IMR-90 (cell line): ENCODE measurements around the gene GRIA4. TPM values are rescaled to one million over a fixed set of nuclear protein-coding genes. Genes with fewer than 3 reads are reported as not detected.

Experiments used
- ATAC-seq: fragments of 200-7000 bp; cut with Tn5 transposase; 2 replicates; pipeline ENCODE4 v1.9.1; 2020; ENCODE audit warnings: low read depth, mild to moderate bottlenecking, moderate library complexity
- BruUV-seq: library from RNA; stranded (reverse); fragments of 400-500 nt; replicated peaks from 2 replicates; lab custom pipeline; 2021; lab: Mats Ljungman, UMichigan
- CTCF ChIA-PET: fragments of 300-600 bp; formaldehyde crosslinking; extraction: SDS; loops from one replicate; lab custom pipeline; 2021; ENCODE audit warnings: antibody characterized with exemption; lab: Yijun Ruan, JAX
- POLR2A ChIA-PET: fragments of 300-600 bp; sonication (Branson Sonifier 250); formaldehyde crosslinking; loops from one replicate; lab custom pipeline; 2022; ENCODE audit warnings: antibody characterized with exemption; ENCODE audit not compliant: unreplicated experiment; lab: Charles Lee
- DNase-seq: peaks from one replicate; pipeline ENCODE4 v3.0.0; 2013
- H2AFZ ChIP-seq: replicated peaks from 2 replicates; pipeline ENCODE3; 2013; ENCODE audit warnings: low read length, mild to moderate bottlenecking; ENCODE audit not compliant: poor library complexity
- H2AK5ac ChIP-seq: 2 replicates; pipeline ENCODE4 v1.6.1; 2013; ENCODE audit warnings: low read depth, low read length, inconsistent platforms
- H2AK9ac ChIP-seq: replicated peaks from 2 replicates; pipeline ENCODE3; 2013; ENCODE audit warnings: mild to moderate bottlenecking, low read depth, low read length, moderate library complexity; ENCODE audit not compliant: poor library complexity
- H2BK120ac ChIP-seq: 2 replicates; pipeline ENCODE4 v1.6.1; 2013; ENCODE audit warnings: low read depth, low read length, inconsistent platforms
- H2BK15ac ChIP-seq: 3 replicates; pipeline ENCODE4 v1.6.1; 2013; ENCODE audit warnings: low read depth, low read length, inconsistent platforms
- H2BK20ac ChIP-seq: 2 replicates; pipeline ENCODE4 v1.6.1; 2013; ENCODE audit warnings: low read depth, mild to moderate bottlenecking, inconsistent platforms, low read length, moderate library complexity
- H2BK5ac ChIP-seq: 2 replicates; pipeline ENCODE4 v1.6.1; 2013; ENCODE audit warnings: mild to moderate bottlenecking, low read depth, low read length, inconsistent platforms; ENCODE audit not compliant: poor library complexity, severe bottlenecking
- H3K14ac ChIP-seq: replicated peaks from 2 replicates; pipeline ENCODE4 v1.6.1; 2013; ENCODE audit warnings: low read depth, low read length, inconsistent platforms
- H3K18ac ChIP-seq: 2 replicates; pipeline ENCODE4 v1.6.1; 2013; ENCODE audit warnings: low read depth, low read length, control low read depth
- H3K23ac ChIP-seq: 2 replicates; pipeline ENCODE4 v1.6.1; 2013; ENCODE audit warnings: low read depth, low read length, inconsistent platforms
- H3K27ac ChIP-seq: 2 replicates; pipeline ENCODE4 v1.5.1; 2013; ENCODE audit warnings: mild to moderate bottlenecking, control low read depth, low read length; ENCODE audit not compliant: insufficient read depth
- H3K27me3 ChIP-seq: 2 replicates; pipeline ENCODE4 v1.6.1; 2013; ENCODE audit warnings: low read length; ENCODE audit not compliant: control insufficient read depth, insufficient read depth
- H3K36me3 ChIP-seq: 2 replicates; pipeline ENCODE4 v1.6.1; 2013; ENCODE audit warnings: low read length, mixed read lengths; ENCODE audit not compliant: control insufficient read depth, insufficient read depth
- H3K4ac ChIP-seq: 2 replicates; pipeline ENCODE4 v1.6.1; 2013; ENCODE audit warnings: low read depth, low read length, inconsistent platforms
- H3K4me1 ChIP-seq: 2 replicates; pipeline ENCODE4 v1.6.1; 2013; ENCODE audit warnings: low read length, mixed read lengths; ENCODE audit not compliant: control insufficient read depth, insufficient read depth
- H3K4me2 ChIP-seq: 2 replicates; pipeline ENCODE4 v1.6.1; 2013; ENCODE audit warnings: low read depth, mild to moderate bottlenecking, control low read depth, low read length, moderate library complexity
- H3K4me3 ChIP-seq: 2 replicates; pipeline ENCODE4 v1.5.1; 2013; ENCODE audit warnings: low read depth, mild to moderate bottlenecking, control low read depth, low read length, moderate library complexity; ENCODE audit not compliant: insufficient read depth
- H3K56ac ChIP-seq: 2 replicates; pipeline ENCODE4 v1.6.1; 2013; ENCODE audit warnings: low read length, inconsistent platforms; ENCODE audit not compliant: insufficient read depth; ENCODE audit errors: extremely low read depth
- H3K79me1 ChIP-seq, 2 experiments: 2 replicates each; pipeline ENCODE4 v1.6.1; 2013; ENCODE audit warnings: low read length in 2 of 2, inconsistent platforms in 1 of 2, low read depth in 1 of 2
- H3K9ac ChIP-seq: 2 replicates; pipeline ENCODE4 v1.6.1; 2013; ENCODE audit warnings: low read depth, low read length, control low read depth
- H3K9me1 ChIP-seq: 2 replicates; pipeline ENCODE4 v1.6.1; 2013; ENCODE audit warnings: low read length, inconsistent platforms; ENCODE audit not compliant: insufficient read depth
- H3K9me3 ChIP-seq: 2 replicates; pipeline ENCODE4 v1.6.1; 2013; ENCODE audit warnings: low read length; ENCODE audit not compliant: control insufficient read depth, insufficient read depth
- H4K20me1 ChIP-seq: 2 replicates; pipeline ENCODE4 v1.6.1; 2013; ENCODE audit warnings: low read length, inconsistent platforms; ENCODE audit not compliant: insufficient read depth
- H4K5ac ChIP-seq: 2 replicates; pipeline ENCODE4 v1.6.1; 2013; ENCODE audit warnings: mild to moderate bottlenecking, low read depth, low read length, control low read depth
- H4K8ac ChIP-seq, 2 experiments: 2 replicates each; pipeline ENCODE4 v1.6.1; 2013; ENCODE audit warnings: low read depth in 2 of 2, low read length in 2 of 2, control low read depth in 1 of 2, inconsistent platforms in 1 of 2
- H4K91ac ChIP-seq: 2 replicates; pipeline ENCODE4 v1.6.1; 2013; ENCODE audit warnings: low read depth, low read length, inconsistent platforms; ENCODE audit not compliant: insufficient read depth
- BHLHE40 ChIP-seq: fragments of 150-350 bp; IDR thresholded peaks from 2 replicates; pipeline ENCODE4 v1.6.1; 2016; ENCODE audit warnings: mild to moderate bottlenecking, low read depth, low read length
- MXI1 ChIP-seq: IDR thresholded peaks from 2 replicates; pipeline ENCODE4 v1.6.1; 2012; ENCODE audit warnings: low read depth, mild to moderate bottlenecking, low read length, moderate library complexity, borderline replicate concordance
- WGBS, 2 experiments: methylation state at CpG; one replicate each; pipeline versions ENCODE4 v1.1.5 to v1.1.7; 2013; ENCODE audit warnings: missing lambda C conversion rate in 2 of 2; ENCODE audit not compliant: insufficient read length in 1 of 2; ENCODE audit errors: extremely low coverage in 2 of 2; 5-methylcytosine and 5-hydroxymethylcytosine counted together
- dilution Hi-C: fragments of 300-500 bp; cut with HindIII; formaldehyde crosslinking; loops from one replicate; pipeline ENCODE4 v1.14.3; 2018; ENCODE audit warnings: low sequenced_read_pairs; ENCODE audit not compliant: unreplicated experiment
- in situ Hi-C: fragments of 300-500 bp; cut with MboI; formaldehyde crosslinking; loops from 3 replicates; pipeline ENCODE4 v1.14.3; 2019; ENCODE audit warnings: low sequenced_read_pairs, inconsistent platforms, mixed read lengths
- intact Hi-C: fragments of 100-400 bp; cut with micrococcal nuclease; formaldehyde crosslinking; loops from 2 replicates; pipeline ENCODE4 v1.10.0; 2022
- polyA plus RNA-seq, 3 experiments: library from polyadenylated mRNA; depleted of rRNA; stranded (reverse); fragments of >200 nt; gene quantifications; 2 replicates each; pipeline ENCODE4 v1.2.3, GENCODE V29; 2012; ENCODE audit warnings: low replicate concordance in 1 of 3
- total RNA-seq: library from RNA; depleted of rRNA; stranded (reverse); fragments of >200 nt; gene quantifications from 2 replicates; pipeline ENCODE4 v1.2.3, GENCODE V29; 2012

GRIA4 gene
- total and polyA plus RNA-seq, 2 of the 4 experiments (the other 2 are of a cell fraction): 0.36 to 1.0 TPM

- no peak overlapping the region for H2BK5ac ChIP-seq
- DNase-seq: no peak
- no peak overlapping the region for H2BK15ac ChIP-seq
- H3K4me1 ChIP-seq: no peaks in the 10 kb centered on the region
- no peak overlapping the region for H3K14ac ChIP-seq
- BruUV-seq: no TSS peak
- H3K36me3 ChIP-seq: no peaks in the 10 kb centered on the region
- H4K20me1 ChIP-seq: no peaks in the 10 kb centered on the region
- H2AK9ac ChIP-seq: no peak overlapping the region
- H2AFZ ChIP-seq: no peak overlapping the region
- H2AK5ac ChIP-seq: no peak overlapping the region
- H3K23ac ChIP-seq: no peak overlapping the region
- POLR2A ChIA-PET: no interaction called here
- no peak overlapping the region for H3K56ac ChIP-seq
- no peak for ATAC-seq
- no peak overlapping the region for H4K91ac ChIP-seq
- H3K9me3 ChIP-seq: no peaks in the 10 kb centered on the region
- H3K18ac ChIP-seq: no peak overlapping the region
- no peaks in the 10 kb centered on the region for H3K9me1 ChIP-seq
- no peak overlapping the region for H4K5ac ChIP-seq
- H2BK20ac ChIP-seq: no peak overlapping the region
- CTCF ChIA-PET: interaction anchor here (0.6 kb wide), 1 partner anchor 208 kb away, joined by 3 read pairs; no protein-coding TSS in a partner anchor
- in situ Hi-C loops: no loop called here
- no peak overlapping the region for H3K27ac ChIP-seq
- no peaks in the 10 kb centered on the region for H3K27me3 ChIP-seq
- no peaks in the 10 kb centered on the region for H3K79me1 ChIP-seq
- no peak overlapping the region for H3K4me2 ChIP-seq
- TF ChIP-seq BHLHE40 (peak; percentile 62; the same call in 1 of the 2 replicates), MXI1 (no peak)
- H3K4ac ChIP-seq: no peak overlapping the region
- 80% methylated on average over 1 of the region's 4 CpGs; no CpG with 5 or more reads in 1 of the 2 experiments for WGBS, 2 experiments
- dilution Hi-C loops: no loop called here
- H2BK120ac ChIP-seq: no peak overlapping the region
- no peak overlapping the region for H4K8ac ChIP-seq
- H3K9ac ChIP-seq: no peak overlapping the region
- intact Hi-C loops: no loop called here
- H3K4me3 ChIP-seq: no peak overlapping the region
Observed at GRCh38 chr11:105582497-105582896, 27.4 kb upstream of the GRIA4 start.
